HG03571 (cell line): Measurements from ENCODE around the gene COL6A2.
"Not testable (repeated sequence)": the region's sequence is repeated elsewhere in the genome, so short reads cannot be mapped to it uniquely, and the experiment has no call there.

Source experiments
- ATAC-seq: cut with Tn5 transposase; IDR thresholded peaks from one replicate; pipeline ENCODE4 v1.9.1; 2021; ENCODE audit not compliant: unreplicated experiment

COL6A2 gene

DNA sequence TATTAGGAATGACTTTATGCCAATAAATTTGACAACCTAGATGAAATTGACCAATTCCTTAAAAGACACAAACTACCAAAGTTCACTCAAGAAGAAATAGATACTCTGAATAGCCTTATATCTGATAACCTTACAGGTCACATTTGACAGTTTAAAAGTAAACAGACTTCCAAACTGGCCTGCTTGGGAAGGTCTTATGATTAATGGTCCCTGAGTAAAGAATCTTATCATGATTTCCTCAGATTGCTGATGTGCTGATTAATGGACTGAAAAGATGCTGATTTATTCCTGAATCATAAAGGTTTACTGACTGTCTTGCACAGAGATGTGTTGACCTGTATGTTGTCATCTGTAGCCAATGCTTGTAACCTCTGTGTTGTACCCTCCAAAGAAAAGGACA lies 67.2 kb downstream of the COL6A2 start:
- ATAC-seq, result no peak

DNA sequence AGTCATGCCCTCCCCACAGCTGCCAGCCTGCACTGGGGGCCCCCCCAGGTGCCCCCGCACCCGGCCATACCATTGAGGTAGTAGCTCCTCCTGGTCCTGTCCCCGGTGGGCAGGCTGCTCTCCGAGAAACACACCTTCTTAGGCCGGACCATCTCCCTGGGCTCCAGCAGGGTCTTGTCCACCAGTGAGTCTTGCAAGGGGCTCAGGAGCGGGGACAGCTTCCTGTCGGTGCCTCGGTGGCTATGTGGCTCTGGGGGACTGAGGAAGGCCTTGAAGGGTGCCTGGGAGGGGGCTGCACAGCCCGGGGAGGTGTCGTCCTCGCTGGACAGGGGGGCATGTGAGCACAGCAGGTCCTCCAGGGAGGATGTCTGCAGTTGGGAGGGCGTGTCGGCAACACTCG lies 70.3 kb downstream of the COL6A2 start:
- no peak for ATAC-seq

DNA sequence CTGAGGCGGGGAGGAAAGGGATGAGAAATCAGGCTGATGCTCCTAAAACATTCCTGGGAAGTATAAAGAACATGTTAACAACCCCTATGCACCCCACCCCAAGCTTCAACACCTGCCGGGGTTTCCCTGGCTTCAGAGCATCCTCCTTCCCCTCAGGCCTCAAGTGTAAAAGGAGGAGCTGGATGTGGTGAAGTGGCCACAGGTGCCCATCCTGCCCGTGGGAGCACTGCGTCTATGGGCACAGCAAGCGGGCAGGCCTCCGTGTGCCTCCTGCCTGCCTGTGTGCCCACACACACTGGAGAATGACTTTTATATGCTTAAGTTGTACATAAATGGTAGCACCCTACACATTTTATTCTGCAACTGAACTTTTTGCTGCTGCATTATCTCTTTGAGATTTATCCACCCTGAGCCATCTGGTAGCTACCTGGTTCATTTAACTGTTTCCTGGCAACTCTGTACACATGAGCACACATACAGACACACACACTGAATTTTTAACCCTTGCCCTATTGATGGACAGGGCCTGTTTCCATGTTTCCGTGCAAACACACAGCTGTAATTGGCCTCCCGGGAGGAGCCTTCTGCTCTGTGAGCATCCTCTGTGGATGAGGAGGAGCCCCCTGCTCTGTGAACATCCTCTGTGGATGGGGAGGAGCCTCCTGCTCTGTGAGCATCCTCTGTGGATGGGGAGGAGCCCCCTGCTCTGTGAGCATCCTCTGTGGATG lies 70.9 kb downstream of the COL6A2 start:
- no peak for ATAC-seq

DNA sequence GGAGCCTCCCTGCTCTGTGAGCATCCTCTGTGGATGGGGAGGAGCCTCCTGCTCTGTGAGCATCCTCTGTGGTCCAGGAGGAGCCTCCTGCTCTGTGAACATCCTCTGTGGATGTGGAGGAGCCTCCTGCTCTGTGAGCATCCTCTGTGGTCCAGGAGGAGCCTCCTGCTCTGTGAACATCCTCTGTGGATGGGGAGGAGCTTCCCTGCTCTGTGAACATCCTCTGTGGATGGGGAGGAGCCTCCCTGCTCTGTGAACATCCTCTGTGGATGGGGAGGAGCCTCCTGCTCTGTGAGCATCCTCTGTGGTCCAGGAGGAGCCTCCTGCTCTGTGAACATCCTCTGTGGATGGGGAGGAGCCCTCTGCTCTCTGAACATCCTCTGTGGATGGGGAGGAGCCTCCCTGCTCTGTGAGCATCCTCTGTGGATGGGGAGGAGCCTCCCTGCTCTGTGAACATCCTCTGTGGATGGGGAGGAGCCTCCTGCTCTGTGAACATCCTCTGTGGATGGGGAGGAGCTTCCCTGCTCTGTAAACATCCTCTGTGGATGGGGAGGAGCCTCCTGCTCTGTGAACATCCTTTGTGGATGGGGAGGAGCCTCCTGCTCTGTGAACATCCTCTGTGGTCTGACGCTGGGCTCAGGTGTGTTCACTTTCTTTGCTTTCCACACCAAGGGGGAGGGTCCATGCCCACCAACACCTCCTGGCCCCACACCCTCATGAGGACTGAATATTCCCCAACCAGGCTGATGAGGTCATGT lies 72.7 kb downstream of the COL6A2 start:
- ATAC-seq, result not testable (repeated sequence)

DNA sequence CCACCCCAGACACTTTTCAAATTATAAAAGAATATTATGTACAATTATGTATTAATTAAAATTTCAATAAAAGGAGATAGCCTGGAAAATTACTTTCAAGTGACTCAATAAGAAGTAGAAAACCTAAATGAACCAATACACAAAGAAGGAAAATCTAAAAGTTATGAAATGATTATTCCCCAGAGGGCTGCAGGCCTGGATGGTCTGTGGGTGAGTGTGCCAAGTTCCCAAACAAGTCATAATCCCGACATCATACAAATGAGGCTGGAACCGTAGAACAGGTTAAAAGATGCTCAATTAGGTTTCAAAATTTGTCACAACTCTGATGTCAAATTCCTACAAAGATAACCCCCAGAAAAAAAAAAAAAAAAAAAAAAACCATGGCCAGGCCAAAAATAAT lies 73.7 kb downstream of the COL6A2 start:
- ATAC-seq, result no peak

DNA sequence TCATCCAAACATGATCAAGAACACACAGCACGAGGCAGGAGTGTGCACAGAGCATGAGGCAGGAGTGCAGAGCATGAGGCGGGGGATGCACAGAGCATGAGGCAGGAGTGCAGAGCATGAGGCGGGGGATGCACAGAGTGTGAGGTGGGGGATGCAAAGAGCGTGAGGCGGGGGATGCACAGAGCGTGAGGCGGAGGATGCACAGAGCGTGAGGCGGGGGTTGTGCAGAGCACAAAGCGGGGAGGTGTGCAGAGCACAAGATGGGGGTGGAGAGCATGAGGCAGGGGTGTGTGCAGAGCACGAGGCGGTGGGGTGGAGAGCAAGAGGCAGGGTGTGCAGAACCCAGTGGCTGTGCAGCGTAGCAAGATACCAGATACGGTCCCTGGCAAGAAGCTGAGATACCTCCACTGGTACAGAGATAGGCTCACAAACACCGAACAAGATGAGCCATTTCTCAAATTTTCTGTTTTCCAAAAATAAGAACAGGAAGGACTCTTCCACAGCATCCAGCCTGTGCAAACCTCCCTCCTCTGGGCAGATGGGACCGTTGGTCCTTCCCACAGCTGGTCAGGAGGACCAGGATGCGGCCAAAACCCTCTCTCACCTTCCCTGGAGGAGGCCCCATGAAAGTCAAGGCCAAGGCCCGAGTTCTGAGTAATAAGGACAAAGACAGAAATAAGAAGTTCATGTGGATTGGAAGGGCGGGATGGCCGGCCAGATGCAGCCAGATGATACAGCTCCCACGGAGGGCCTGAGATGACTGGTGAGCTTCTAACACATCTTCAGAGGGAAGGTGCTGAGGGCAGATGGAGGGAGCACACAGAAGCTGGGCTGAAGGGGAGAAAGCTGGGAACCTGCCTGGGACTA lies 74.3 kb downstream of the COL6A2 start:
- ATAC-seq, result no peak

DNA sequence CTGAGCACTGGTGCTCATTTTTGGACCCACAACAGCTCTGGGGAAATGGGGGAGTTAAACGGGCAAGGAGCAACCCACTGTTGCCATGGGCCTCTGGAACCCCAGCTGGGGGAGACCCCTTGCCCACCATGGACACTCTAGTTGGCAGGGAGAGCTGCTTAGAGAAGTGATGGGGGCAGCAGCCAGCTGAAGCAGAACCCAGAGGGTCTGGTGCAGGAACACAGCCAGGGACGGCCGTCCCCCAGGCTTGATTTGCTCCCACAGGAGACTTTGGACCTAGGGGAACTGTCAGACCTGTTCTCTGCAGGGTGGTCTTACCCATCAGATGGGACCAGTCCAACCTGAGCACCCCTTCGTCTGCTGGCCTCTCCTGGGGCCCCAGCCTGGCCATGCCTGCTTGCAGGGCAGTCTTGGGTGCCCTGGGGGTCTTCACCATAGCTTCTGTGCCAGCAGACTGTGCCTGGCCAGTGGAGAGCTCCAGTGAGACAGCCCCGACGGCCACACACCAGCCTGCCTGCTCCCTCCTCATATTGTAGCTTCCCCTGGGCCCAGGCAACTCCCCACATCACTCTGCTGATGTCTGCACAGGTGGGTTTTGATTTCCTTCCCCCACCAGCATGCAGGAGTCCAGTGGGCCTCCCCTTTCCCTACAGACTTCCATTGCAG lies 75.1 kb downstream of the COL6A2 start:
- no peak for ATAC-seq

DNA sequence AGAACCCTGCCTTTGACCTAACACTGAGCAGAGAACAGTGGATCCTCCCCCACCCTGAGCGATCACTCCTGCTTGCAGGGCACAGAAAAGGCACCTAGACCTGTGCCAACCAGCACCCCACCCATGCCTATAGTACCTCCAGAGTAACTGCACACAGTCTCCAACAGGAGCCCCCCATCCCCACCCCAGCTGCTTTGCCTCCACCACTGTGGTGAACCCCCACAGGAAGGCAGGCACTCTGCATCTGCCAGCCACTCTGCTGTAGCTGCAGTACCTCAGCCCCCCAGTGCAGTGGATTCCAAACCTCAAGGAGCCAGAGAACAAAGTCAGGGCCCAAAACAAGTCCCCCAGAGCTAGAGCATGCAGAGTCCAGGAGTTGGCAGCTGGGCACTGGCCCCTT lies 75.7 kb downstream of the COL6A2 start:
- ATAC-seq, result no peak

DNA sequence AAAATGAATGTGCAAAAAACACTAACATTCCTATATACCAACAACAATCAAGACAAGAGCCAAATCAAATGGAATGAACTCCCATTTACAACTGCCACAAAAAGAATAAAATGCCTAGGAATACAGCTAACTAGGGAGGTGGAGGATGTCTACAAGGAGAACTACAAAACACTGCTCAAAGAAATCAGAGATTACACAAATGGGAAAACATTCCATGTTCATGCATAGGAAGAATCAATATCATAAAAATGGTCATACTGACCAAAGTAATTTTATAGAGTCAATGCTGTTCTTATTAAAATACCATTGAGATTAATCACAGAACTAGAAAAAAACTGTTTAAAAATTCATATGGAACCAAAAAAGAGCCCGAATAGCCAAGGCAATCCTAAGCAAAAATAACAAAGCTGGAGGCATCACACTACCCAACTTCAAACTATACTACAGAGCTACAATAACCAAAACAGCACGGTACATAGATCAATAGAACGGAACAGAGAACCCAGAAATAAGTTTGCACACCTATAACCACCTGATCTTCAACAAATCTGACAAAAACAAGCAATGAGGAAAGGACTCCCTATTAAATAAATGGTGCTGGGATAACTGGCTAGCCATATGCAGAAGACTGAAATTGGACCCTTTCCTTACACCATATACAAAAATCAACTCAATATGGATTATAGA lies 78.7 kb downstream of the COL6A2 start:
- ATAC-seq, result not testable (repeated sequence)

DNA sequence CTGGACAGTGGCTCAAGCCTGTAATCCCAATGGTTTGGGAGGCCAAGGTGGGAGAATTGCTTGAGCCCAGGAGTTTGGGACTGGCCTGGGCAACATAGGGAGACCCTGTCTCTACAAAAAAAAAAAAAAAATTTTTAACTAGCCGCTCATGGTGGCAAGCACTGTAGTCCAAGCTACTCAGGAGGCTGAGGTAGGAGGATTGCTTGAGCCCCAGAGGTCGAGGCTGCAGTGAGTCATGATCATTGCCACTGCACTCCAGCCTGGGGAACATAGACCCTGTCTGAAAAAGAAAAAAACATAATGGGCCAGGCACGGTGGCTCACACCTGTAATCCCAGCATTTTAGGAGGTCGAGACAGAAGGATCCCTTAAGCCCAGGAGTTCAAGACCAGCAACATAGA lies 81.0 kb downstream of the COL6A2 start:
- ATAC-seq, result no peak
